ENCODE measurements around the gene IFNG-AS1. TPM values are rescaled to one million over a fixed set of nuclear protein-coding genes. Genes with fewer than 3 reads are reported as not detected.

The IFNG-AS1 gene
- total and polyA plus RNA-seq, 8 donors = 0.18 to 0.71 (median 0.25) TPM; not detected in 4

- intact Hi-C loops (cut with DNase I) = loop anchor here in 1 of 2 donors (10.0 kb wide), 1 partner anchor 284 kb away; no protein-coding TSS in a partner anchor
- no peaks in the 10 kb centered on the region for H3K36me3 ChIP-seq
- H3K4me1 ChIP-seq = no peaks in the 10 kb centered on the region
- DNase-seq (no peak), ATAC-seq (no peak)
- no peaks in the 10 kb centered on the region for H3K9me3 ChIP-seq
- no peak overlapping the region for H3K27ac ChIP-seq
- no peaks in the 10 kb centered on the region for H3K27me3 ChIP-seq
- TF ChIP-seq, protein P1, sequence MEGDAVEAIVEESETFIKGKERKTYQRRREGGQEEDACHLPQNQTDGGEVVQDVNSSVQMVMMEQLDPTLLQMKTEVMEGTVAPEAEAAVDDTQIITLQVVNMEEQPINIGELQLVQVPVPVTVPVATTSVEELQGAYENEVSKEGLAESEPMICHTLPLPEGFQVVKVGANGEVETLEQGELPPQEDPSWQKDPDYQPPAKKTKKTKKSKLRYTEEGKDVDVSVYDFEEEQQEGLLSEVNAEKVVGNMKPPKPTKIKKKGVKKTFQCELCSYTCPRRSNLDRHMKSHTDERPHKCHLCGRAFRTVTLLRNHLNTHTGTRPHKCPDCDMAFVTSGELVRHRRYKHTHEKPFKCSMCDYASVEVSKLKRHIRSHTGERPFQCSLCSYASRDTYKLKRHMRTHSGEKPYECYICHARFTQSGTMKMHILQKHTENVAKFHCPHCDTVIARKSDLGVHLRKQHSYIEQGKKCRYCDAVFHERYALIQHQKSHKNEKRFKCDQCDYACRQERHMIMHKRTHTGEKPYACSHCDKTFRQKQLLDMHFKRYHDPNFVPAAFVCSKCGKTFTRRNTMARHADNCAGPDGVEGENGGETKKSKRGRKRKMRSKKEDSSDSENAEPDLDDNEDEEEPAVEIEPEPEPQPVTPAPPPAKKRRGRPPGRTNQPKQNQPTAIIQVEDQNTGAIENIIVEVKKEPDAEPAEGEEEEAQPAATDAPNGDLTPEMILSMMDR (IDR thresholded peaks at IDR 0.05) = no peak
- no peak overlapping the region for H3K4me3 ChIP-seq
These were observed 41.9 kb downstream of the IFNG-AS1 start for GRCh38 chr12:68031174-68031573.

- Histone ChIP-seq H3K4me1 (no peaks in the 10 kb centered on the region), H3K9me3 (no peaks in the 10 kb centered on the region), H3K4me3 (no peak overlapping the region), H3K27ac (no peak overlapping the region), H3K27me3 (no peaks in the 10 kb centered on the region), H3K36me3 (no peaks in the 10 kb centered on the region)
- ATAC-seq (no peak), DNase-seq (no peak)
- TF ChIP-seq, protein P1 (IDR thresholded peaks at IDR 0.05) = no peak
- intact Hi-C loops (cut with DNase I) = loop anchor here in 1 of 2 donors (10.0 kb wide), 1 partner anchor 283 kb away; no protein-coding TSS in a partner anchor
These were observed 42.9 kb downstream of the IFNG-AS1 start for GRCh38 chr12:68031881-68032739.

- TF ChIP-seq, protein P1 (IDR thresholded peaks at IDR 0.05) = no peak
- intact Hi-C loops (cut with DNase I) = loop anchor here in 1 of 2 donors (10.0 kb wide), 1 partner anchor 280 kb away; no protein-coding TSS in a partner anchor
- no peaks in the 10 kb centered on the region for H3K4me1 ChIP-seq
- H3K36me3 ChIP-seq = no peaks in the 10 kb centered on the region
- no peak overlapping the region for H3K4me3 ChIP-seq
- DNase-seq (no peak), ATAC-seq (no peak)
- no peak overlapping the region for H3K27ac ChIP-seq
- H3K9me3 ChIP-seq = no peaks in the 10 kb centered on the region
- no peaks in the 10 kb centered on the region for H3K27me3 ChIP-seq
These were observed 45.3 kb downstream of the IFNG-AS1 start for GRCh38 chr12:68034567-68034966.

DNA sequence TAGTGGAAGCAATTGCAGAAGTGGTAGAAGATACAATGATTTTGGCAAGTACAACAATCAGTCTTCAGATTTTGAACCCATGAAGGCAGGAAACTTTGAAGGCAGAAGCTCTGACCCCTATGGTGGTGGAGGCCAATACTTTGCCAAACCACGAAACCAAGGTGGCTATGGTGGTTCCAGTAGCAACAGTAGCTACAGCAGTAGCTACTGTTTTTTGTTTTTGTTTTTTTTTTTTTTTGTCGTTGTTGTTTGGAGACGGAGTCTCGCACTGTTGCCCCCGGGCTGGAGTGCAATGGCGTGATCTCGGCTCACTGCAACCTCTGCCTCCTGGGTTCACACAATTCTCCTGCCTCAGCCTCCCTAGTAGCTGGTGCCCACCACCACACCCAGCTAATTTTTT, 47.4 kb downstream of the IFNG-AS1 start:
- H3K36me3 ChIP-seq = no peaks in the 10 kb centered on the region
- no peak overlapping the region for H3K4me3 ChIP-seq
- TF ChIP-seq, protein P1 (IDR thresholded peaks at IDR 0.05) = no peak
- no peak overlapping the region for H3K27ac ChIP-seq
- DNase-seq = no peak
- intact Hi-C loops (cut with DNase I) = loop anchor here in 1 of 2 donors (10.0 kb wide), 1 partner anchor 278 kb away; no protein-coding TSS in a partner anchor
- no peak for ATAC-seq
- H3K9me3 ChIP-seq = no peaks in the 10 kb centered on the region
- H3K27me3 ChIP-seq = no peaks in the 10 kb centered on the region
- H3K4me1 ChIP-seq = no peaks in the 10 kb centered on the region

DNA sequence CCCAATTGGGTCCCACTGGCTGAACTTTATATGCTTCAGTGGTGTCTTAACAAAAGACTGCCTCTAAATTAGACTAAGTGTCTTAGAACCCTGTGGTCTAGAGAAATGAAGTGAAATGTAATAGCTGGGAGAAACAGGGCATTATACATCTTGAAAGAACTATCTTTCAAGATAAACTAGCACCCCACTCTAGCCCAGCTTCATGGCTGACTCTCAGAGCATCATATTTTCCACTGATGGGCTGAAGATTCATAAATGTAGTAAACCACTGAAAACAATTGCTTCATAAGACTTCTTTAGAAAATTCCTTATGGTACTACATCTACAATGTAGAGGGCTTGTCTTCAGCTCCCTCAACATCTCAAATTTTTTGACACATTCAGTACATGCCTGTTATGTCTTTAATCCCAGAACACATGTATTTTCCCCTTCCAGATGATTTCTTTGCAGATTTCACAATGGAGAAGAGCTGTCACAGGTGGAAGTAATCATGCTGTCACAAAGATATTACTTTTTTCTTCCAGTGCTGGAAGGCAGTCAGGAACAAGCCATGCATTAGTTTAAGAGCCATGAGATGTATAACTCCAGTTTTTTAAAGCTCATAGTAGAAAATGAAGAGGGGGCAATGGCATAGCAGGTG, 48.5 kb downstream of the IFNG-AS1 start:
- TF ChIP-seq, protein P1 (IDR thresholded peaks at IDR 0.05) = no peak
- Histone ChIP-seq H3K4me3 (no peak overlapping the region), H3K36me3 (no peaks in the 10 kb centered on the region), H3K27me3 (no peaks in the 10 kb centered on the region), H3K9me3 (no peaks in the 10 kb centered on the region), H3K27ac (no peak overlapping the region), H3K4me1 (no peaks in the 10 kb centered on the region)
- no peak for ATAC-seq
- intact Hi-C loops (cut with DNase I) = loop anchor here in 1 of 2 donors (10.0 kb wide), 1 partner anchor 277 kb away; no protein-coding TSS in a partner anchor
- no peak for DNase-seq
